Right ventricle myocardium superior (tissue), 1 donor: ENCODE measurements around the gene CUL9. TPM values are rescaled to one million over a fixed set of nuclear protein-coding genes. Genes with fewer than 3 reads are reported as not detected.
"Not testable (repeated sequence)": the region's sequence is repeated elsewhere in the genome, so short reads cannot be mapped to it uniquely, and the experiment has no call there.

ENCODE experiments used
- ATAC-seq: fragments of 200-7000 bp; cut with Tn5 transposase; one replicate; pipeline ENCODE4 v1.9.1; 2020; ENCODE audit warnings: mild to moderate bottlenecking; ENCODE audit not compliant: poor library complexity
- DNase-seq: peaks from one replicate; pipeline ENCODE4 v3.0.0-alpha.2; 2020
- intact Hi-C: fragments of 100-400 bp; cut with DNase I; formaldehyde crosslinking; loops from one replicate; pipeline ENCODE4 v1.11.2; 2022
- long read RNA-seq: library from polyadenylated mRNA; unstranded; transcript quantifications from one replicate; pipeline ENCODE4 v2.0.0, GENCODE V29; 2021
- total RNA-seq: library from RNA; stranded (reverse); fragmentation: NEBNext Ultra II Directional; extraction: Animal tissue kit (Norgen Biotek cat#: 25700); gene quantifications from one replicate; pipeline ENCODE4 v1.2.1, GENCODE V29; 2021
- donor health status: DM: no; HTN: yes; CAD: no; lungs with severe emphysema.

CUL9 gene
- 12.5 TPM for total RNA-seq
- long read RNA-seq, full-length matches to known transcripts = 1 of 23 reads
- long read RNA-seq, partial matches to known transcripts = 19 of 23 reads
- long read RNA-seq, other reads (novel, unspliced or antisense) = 3 of 23 reads

- intact Hi-C loops = no loop called here
- peak; percentile 93 for DNase-seq
Observed at GRCh38 chr6:43181942-43182860, at the start of gene CUL9. CUL9 (plus strand) TSS chr6:43182196; CDS start chr6:43184311, 2,115 bp downstream.

GRCh38 chr6:43138267-43138666 lies 43.7 kb upstream of the CUL9 start:
- DNase-seq (no peak), ATAC-seq (no peak)
- intact Hi-C loops = no loop called here

More at GRCh38 chr6:43181942-43182860, at the start of gene CUL9:
- peak; percentile 98 for ATAC-seq

GRCh38 chr6:43139973-43140372 lies 42.0 kb upstream of the CUL9 start:
- ATAC-seq = not testable (repeated sequence)
- intact Hi-C loops = loop anchor here (5.0 kb wide), 1 partner anchor 238 kb away; no protein-coding TSS in a partner anchor

GRCh38 chr6:43141644-43142043 lies 40.4 kb upstream of the CUL9 start:
- intact Hi-C loops = loop anchor here (2.0 to 5.0 kb wide), 2 partner anchors 133 to 239 kb away; no protein-coding TSS in a partner anchor
- ATAC-seq (no peak), DNase-seq (no peak)

More at GRCh38 chr6:43139973-43140372, 42.0 kb upstream of the CUL9 start:
- not testable (repeated sequence) for DNase-seq

DNA sequence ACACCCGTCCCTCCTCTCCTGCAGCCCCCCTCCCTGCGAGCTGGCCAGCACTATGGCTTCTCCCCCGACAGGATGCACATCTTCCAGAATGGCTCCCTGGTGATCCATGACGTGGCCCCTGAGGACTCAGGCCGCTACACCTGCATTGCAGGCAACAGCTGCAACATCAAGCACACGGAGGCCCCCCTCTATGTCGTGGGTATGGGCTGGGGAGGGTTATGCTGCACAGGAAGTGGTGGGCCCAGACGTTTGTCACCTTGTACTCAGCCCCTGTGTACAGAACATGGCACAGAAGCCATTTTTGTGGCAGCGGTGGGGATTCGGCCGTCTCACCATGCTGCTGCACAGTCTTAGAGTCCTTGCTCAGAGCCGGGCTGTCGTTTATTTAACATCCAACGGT lies 39.9 kb upstream of the CUL9 start:
- DNase-seq (no peak), ATAC-seq (no peak)
- intact Hi-C loops = loop anchor here (2.0 to 5.0 kb wide), 2 partner anchors 133 to 240 kb away; no protein-coding TSS in a partner anchor

- DNase-seq (peak; percentile 92), ATAC-seq (peak; percentile 97)
- intact Hi-C loops = loop anchor here (2.0 to 5.0 kb wide), 2 partner anchors 135 to 241 kb away; no protein-coding TSS in a partner anchor
Observed at GRCh38 chr6:43143235-43144128, 38.5 kb upstream of the CUL9 start.

- DNase-seq (no peak), ATAC-seq (no peak)
- intact Hi-C loops = loop anchor here (5.0 kb wide), 1 partner anchor 243 kb away; no protein-coding TSS in a partner anchor
Observed at GRCh38 chr6:43144879-43145278, 37.1 kb upstream of the CUL9 start.

DNA sequence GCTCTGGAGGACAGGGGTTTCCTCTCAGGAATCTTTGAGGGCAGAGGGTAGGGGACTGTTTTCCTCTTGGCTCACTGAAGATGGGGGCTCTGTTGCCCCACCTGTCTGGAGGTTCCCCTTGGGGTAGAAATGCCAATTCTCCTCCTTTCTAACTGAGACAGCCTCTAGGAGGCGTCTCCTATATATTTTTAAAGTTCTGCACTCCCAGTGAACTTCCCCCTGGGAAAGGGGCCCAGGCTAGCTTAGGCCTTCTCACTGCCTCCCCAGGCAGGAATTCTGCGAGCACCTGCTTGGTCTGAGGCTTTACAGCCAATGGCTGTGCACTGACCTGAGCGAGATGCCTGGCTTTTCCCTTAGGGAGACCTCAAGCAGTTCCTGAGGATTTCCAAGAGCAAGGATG lies 35.7 kb upstream of the CUL9 start:
- intact Hi-C loops = no loop called here
- ATAC-seq = no peak
- DNase-seq = no peak

DNA sequence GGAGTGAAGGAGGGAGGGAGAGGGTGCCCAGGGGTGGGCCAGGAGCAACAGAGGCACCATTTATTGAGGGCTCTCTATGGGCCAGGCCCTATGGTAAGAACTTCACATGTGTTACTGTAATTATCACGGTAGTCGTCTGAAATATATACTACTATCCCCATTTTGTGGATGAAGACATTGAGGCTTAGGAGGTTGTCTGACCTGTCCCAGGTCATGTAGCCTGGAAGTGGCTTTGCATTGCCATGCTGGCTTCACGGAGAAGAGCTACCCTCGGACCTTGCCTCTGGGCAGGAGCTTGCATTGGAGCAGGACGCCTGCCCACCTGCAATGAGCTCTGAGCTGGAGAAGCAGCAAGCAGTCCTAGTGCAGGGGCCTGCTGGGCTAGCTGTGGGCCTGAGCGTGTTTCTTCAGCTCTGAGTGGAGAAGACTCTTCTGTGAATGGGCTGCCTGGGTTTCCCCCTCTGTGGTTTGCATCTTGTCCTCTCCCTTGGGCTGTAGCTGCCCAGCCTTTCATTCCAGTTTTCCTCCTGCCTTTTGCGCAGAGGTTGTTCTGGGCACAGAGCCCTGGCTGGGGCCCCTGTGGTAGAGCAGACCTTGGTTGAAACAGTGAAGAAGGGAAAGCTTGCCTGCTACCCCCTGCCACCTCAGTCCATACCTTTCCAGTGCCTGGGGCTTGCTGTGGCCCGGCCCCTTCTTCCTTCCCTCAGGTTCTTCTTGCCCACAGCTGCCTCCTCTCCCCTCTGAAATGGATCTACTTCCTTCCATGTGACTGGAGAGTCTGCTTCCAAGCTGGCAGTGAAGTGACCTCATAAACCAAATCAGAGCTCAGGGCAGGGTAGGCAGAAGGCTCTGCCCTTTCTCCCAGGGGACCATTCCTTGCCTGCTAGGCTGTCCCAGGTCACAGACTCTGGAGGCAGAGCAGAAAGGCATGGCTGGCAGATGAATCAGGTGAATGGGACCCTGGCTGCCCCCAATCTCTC lies 35.0 kb upstream of the CUL9 start:
- DNase-seq (no peak), ATAC-seq (no peak)
- intact Hi-C loops = no loop called here

DNA sequence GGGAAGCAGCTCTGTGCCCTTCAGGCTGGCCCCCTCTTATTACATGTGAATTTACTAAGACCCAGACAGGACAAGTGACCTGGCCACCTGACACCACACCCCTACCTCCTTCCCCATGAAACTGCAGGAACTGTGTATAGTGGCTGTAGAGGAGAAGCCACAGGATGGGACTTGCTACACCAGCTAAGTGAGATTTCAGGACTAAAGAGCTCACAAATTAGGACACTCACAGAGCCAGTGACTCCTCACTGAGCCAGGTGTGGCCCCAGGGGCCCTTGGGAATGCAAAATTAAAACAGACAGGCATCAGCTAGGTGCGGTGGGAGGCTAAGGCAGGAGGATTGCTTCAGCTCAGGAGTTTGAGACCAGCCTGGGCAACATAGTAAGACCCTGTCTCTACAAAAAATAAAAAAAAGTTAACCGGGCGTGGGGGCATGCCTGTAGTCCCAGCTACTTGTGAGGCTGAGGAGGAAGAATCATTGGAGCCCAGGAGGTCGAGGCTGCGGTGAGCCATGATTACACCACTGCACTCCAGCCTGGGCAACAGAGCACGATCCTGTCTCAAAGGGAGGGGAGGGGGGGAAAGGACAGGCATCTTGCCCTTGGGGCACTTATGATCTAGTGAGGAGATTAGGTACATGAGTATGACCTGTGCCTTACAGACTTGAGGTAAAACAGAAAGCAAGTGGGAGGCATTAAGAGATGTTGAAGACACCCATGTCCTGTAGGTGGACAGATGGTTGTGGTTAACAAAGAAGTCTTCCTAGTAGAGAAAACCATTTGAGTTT lies 34.1 kb upstream of the CUL9 start:
- ATAC-seq (no peak), DNase-seq (no peak)
- intact Hi-C loops = no loop called here

- no peak for ATAC-seq
- intact Hi-C loops = no loop called here
- DNase-seq = no peak
Observed at GRCh38 chr6:43149265-43149664, 32.7 kb upstream of the CUL9 start.

GRCh38 chr6:43150051-43150751 lies 31.8 kb upstream of the CUL9 start:
- intact Hi-C loops = no loop called here
- no peak for ATAC-seq
- no peak for DNase-seq

DNA sequence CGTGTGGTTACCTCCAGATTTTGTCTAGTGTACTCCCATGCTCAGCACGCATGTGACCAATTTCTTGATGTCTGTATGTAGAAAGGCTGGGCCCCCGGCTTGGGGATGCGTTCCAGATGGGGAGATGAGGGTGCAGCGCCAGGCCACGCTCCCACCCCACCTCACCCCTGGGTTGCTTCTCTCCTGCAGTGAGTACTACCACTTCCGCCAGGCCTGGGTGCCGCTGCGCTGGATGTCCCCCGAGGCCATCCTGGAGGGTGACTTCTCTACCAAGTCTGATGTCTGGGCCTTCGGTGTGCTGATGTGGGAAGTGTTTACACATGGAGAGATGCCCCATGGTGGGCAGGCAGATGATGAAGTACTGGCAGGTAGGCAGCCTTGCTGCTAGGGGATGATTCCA lies 22.4 kb upstream of the CUL9 start:
- intact Hi-C loops = no loop called here
- ATAC-seq = no peak

GRCh38 chr6:43163899-43164298 lies 18.1 kb upstream of the CUL9 start:
- ATAC-seq (no peak), DNase-seq (no peak)
- intact Hi-C loops = no loop called here

More for the DNA sequence above, 22.4 kb upstream of the CUL9 start:
- no peak for DNase-seq

GRCh38 chr6:43170417-43170930 lies 11.5 kb upstream of the CUL9 start:
- ATAC-seq (peak; percentile 58), DNase-seq (peak; percentile 87)
- intact Hi-C loops = no loop called here
